A549 (cell line): ENCODE measurements around the gene INHBE.
"Not testable (repeated sequence)": the region's sequence is repeated elsewhere in the genome, so short reads cannot be mapped to it uniquely, and the experiment has no call there.

Experiments
- CTCF ChIP-seq: fragments of >200 bp; sonication (Bioruptor Twin); formaldehyde crosslinking; IDR thresholded peaks from 3 replicates; pipeline ENCODE4 v1.5.1; 2016
- TF ChIP-seq, protein P1 (sequence below): IDR thresholded peaks from 2 replicates; pipeline ENCODE4 v1.6.1; 2012; ENCODE audit warnings: low read depth, borderline replicate concordance

GRCh38 chr12:57414160-57414559 lies 40.9 kb upstream of the INHBE start:
- TF ChIP-seq CTCF, result not testable (repeated sequence)
- TF ChIP-seq, protein P1, sequence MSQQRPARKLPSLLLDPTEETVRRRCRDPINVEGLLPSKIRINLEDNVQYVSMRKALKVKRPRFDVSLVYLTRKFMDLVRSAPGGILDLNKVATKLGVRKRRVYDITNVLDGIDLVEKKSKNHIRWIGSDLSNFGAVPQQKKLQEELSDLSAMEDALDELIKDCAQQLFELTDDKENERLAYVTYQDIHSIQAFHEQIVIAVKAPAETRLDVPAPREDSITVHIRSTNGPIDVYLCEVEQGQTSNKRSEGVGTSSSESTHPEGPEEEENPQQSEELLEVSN, result not testable (repeated sequence)
